ENCODE data around the gene NPIPA7.
"Not testable (repeated sequence)": the region's sequence is repeated elsewhere in the genome, so short reads cannot be mapped to it uniquely, and the experiment has no call there.

Gene NPIPA7

GRCh38 chr16:16417914-16418544, 39.1 kb downstream of the NPIPA7 start:
- not testable (repeated sequence) for DNase-seq (ENCODE audit: low read depth in 2 of 2)

DNA sequence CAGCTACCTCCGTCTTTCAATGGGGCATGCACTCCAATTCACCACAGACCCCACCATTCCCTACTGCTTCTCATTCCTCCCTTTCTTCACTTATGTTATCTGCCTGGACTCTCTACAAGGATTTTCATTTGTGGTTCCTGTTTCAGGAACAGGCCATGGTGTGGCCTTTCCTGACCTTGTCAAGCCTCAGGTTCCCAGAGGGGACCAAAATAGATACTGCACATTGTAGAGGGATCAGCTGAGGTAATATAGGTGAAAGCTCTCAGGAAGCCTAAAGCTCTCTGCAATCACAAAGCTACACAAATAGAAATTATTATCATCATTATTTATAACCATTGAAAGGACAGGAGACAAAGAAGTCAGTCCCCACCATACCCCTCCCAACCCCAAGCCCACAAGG, 41.6 kb downstream of the NPIPA7 start:
- DNase-seq (ENCODE audit: low read depth in 2 of 2), result not testable (repeated sequence)

DNA sequence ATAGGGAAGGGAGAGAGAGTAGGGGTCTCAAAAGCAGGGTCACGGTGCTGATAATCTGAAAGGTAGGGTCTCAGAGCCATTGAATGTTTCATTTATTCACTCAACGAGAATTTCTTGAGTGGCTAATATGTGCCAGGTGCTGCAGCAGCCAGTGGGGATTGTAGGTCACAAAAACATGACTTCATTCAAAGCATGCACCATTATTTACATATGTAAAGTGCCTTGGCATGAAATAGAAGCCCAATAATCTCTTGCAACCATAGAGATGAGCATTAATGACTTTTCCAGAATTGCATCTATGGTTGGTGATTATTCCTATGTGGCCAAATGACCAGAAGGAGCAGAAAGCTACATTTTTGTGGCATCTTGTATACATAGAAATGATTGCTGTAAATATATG, 46.2 kb downstream of the NPIPA7 start:
- not testable (repeated sequence) for DNase-seq (ENCODE audit: low read depth in 2 of 2)

GRCh38 chr16:16431135-16431534, 52.2 kb downstream of the NPIPA7 start:
- DNase-seq (ENCODE audit: low read depth in 2 of 2), result not testable (repeated sequence)

DNA sequence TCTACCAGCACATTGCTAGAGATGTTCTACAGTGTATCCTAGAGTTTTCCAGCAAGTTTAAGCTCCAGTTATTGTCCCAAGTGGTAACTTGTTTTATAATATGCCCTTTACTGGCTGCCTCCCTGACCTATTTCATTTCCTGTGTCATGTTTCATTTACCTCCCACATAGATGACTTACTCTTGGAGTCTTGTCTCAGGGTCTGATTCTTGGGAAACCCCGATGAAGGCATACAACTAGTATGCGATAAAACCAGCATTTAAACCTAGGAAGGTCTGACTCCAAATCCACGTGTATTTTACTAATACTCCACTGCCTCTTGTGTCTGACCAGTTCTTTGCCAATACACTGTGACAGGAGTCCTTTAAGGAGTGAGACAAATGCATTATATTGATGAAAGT, 55.8 kb downstream of the NPIPA7 start:
- DNase-seq (ENCODE audit: low read depth in 2 of 2), result not testable (repeated sequence)

DNA sequence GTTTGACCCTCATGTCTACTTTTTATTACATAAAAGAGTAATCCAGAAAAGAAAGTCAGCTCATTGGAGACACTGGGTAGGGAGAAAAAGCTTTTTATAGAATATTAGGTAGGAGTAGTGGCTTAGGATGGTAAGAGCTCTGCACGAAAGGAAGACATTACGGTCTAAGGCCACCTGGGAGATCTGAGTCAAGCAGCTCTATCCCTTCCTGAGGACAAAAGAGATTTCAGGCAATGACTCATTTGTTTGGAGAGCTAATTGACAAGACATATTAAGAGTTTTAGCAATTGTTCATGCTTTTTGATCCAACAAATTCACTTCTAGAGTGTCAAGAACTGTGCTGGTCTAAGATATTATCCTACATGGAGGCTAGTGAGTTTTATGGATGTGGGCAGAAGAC, 62.5 kb downstream of the NPIPA7 start:
- not testable (repeated sequence) for DNase-seq (ENCODE audit: low read depth in 2 of 2)

Data from stimulated activated CD4-positive, alpha-beta T cell treated with anti-CD3 and anti-CD28 coated beads, Interleukin-12 subunit alpha, Interleukin-12 subunit beta, amount 100 ng/mL, for 24 hours (primary cell).